HG02623 (cell line): Measurements from ENCODE around the gene IL15.
"Not testable (repeated sequence)": the region's sequence is repeated elsewhere in the genome, so short reads cannot be mapped to it uniquely, and the experiment has no call there.

Experiments used
- ATAC-seq: cut with Tn5 transposase; IDR thresholded peaks from one replicate; pipeline ENCODE4 v1.9.1; 2021; ENCODE audit warnings: moderate library complexity; ENCODE audit not compliant: unreplicated experiment

IL15 gene

DNA sequence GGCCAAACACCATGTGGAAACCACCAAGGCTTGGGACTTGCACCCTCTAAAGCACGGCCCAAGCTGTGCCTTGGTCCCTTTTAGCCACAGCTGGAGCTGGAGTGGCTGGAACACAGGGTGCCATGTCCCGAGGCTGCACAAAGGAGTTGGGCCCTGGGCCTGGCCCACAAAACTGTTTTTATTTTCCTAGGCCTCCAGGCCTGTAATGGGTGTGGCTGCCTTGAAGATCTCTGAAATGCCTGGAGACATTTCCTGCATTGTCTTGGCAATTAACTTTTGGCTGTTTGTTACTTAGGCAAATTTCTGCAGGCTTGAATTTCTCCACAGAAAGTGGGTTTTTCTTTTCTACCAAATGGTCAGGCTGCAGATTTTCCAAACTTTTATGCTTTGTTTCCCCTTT, 55.7 kb downstream of the IL15 start:
- no peak for ATAC-seq

DNA sequence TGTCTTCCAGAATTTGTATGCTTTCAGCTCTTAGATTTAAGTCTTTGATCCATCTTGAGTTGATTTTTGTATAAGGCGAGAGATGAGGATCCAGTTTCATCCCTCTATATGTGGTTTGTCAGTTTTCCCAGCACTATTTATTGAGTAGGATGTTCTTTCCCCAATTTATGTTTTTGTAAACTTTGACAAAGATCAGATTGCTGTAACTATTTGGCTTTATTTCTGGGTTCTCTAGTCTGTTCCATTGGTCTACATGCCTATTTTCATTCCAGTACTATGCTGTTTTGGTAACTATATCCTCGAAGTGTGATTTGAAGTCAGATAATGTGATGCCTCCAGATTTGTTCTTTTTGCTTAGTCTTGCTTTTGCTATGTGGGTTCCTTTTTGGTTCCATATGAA, 60.7 kb downstream of the IL15 start:
- ATAC-seq = no peak

DNA sequence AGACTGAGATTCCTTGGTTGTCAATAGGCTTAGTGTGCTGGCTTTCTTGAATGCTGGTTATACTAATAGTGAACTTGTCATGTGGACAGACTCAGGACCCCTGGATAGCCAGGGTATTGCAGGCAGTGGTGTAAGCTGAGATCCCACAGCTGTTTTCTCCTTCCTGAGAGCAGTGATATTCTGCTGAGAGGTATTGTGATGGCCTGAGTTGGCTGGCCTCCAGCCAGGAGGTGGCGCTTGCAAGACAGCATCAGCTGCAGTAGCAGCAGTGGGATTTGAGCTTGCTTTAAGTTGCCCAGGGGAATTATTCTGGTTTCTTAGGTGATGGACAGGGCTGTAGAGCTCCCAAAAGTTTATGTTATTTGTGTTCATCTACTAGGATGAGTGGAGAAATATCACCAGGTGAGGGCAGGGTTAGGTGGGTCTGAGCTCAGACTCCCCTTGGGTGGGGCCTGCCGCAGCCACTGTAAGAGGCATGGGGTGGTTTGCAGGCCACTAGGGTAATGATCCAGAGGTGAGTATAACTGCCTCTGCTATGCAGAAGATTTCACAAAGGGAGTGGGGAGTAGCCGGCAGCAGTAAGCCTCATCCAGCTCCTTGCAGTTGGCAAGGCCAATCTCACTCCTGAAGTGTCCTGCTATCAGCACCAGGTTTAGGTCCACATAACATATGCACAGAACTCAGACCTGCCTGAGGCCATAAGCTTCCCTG, 66.2 kb downstream of the IL15 start:
- no peak for ATAC-seq

DNA sequence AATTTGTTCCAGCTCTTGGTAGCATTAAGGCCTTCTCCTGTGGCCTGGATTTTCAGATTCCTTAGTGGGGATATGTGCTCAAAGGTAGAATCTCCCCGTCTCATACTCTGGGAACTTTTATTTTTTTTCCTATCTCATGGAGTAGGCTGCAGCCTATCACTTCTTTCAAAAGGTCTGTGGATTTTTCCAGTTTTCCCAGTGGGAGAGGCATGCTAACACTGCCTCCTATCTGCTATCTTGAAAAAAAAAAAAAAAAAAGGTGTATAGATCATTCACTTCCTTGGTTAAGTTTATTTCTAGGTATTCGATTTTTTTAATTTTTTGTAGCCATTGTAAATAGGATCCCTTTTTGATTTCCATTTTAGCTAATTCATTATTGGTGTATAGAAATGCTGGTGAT, 67.1 kb downstream of the IL15 start:
- ATAC-seq = no peak

DNA sequence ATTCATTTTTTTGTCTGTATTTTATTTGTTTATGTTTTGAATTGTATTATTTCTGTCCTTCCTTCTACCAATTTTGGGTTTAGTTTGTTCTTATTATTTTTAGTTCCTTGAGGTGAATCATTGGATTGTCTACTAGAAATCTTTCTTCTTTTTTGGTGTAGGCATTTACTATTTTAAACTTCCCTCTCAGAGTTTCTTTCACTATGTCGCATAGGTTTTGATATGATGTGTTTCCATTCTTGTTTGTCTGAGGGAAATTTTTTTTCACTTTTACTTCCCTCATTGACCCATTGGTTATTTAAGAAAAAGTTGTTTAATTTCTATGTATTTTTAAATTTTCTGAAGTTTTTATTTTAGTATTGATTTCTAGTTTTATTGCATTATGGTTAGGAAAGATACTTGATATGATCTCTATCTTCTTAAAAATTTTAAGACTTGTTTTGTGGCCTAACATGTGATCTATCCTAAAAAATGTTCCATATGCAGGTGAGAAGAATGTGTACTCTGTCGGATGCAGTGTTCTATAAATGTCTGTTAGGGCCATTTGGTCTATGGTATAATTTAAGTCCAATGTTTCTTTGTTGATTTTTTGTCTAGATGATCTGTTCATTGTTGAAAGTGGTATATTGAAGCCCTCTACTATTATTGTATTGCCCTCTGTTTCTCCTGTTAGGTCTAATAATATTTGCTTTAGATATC, 68.8 kb downstream of the IL15 start:
- peak; percentile 57 for ATAC-seq

DNA sequence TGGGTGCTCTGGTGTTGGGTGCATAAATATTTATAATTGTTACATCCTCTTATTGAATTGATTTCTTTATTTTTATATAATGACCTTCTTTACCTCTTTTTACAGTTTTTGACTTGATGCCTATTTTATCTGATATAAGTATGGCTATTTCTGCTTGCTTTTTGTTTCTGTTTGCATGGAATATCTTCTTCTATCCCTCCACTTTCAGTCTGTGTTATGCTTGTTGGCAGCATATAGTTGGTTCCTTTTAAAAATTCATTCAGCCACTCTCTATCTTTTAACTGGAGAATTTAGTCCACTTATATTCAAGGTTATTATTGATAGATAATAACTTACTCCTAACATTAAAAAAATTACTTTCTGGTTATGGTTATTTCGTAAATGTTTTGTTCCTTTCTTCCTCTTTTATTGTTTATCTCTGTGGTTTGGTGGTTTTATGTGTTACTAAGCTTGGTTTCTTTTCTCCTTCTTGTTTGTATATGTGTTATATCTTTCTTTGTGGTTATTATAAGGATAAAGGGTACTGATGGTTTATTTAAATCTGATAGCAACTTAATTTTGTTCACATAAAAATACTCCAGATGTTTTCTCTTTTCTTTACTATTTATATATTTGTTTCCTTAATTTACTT, 69.5 kb downstream of the IL15 start:
- peak; percentile 51 for ATAC-seq

DNA sequence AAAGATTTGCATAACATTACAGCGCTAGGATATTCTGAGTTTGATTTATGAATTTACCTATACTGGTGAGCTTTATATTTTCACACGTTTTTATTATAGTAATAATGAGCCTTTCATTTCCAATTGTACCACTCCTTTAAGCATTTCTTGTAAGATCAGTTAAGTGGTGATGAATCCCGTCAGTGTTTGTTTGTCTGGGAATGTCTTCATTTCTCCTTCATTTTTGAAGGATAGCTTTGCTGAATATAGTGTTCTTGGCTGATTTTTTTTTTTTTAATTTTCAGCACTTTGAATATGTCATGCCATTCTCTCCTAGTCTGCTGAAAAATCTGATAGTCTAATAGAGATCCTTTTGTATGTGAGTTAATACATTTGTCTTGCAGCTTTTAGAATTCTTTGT, 70.1 kb downstream of the IL15 start:
- no peak for ATAC-seq

DNA sequence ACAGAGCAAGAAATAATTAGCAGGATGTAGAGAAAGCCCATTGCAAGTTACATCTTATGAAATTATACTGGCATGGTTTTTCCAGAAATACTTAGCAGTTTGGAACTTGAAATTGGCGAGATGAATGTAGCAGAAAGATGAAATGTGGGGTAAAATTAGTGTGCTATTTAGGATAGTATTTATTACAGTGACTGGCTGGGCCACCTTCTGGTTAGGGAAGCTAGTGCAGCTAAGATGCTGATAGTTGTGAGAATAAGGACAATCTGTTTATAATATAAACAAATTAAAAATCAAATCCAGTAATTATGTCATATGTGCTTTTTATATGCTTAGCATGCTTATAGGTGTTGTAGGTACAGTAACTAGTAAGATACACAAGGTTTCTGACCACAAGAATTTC, 74.8 kb downstream of the IL15 start:
- ATAC-seq = no peak

DNA sequence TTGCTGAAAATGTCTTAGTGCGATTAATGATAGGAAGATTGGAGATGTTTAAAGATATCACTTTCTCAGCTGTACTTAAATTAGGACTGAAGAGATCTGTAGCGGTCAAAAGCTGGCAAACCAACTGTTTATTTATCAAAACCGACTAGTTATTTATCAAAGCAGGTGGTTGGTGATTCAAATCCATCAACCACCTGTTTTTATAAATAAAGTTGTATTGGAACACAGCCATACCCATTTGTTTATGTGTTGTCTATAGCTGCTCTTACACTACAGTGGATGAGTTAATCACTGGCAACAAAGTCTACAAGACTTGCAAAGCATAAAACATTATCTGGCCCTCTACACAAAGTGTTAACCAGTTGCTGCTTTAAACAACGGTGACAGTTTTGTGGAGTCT, 76.8 kb downstream of the IL15 start:
- no peak for ATAC-seq

DNA sequence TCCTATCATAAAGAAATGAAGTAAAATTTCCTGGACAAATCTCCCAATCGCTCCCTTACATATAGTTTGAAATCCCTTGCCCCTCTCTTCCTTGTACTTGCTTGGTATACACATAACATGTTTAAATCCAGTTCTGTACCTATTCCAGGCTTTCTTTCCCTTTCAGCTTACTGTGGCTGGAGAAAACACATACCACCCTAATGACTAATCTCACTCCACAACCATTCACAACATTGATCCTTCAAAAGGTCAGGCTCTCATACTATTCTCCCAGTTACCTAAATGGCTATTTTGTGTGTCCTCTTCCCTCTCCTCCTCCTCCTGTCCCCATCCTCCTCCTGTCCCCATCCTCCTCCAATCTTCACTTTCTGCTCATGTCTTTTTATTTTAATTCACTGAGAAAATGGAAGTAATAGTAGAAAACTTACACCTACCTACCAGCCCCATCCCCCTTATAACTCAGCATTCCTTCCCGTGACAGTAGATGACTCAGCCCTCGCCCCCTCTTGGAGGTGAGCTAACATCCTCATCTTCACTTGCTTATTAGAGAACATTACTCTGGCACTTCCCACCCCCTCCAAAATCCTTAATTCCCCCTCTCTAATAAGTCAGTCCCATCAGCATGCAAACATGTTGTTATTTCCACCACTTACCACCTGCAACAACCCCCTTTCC, 77.5 kb downstream of the IL15 start:
- ATAC-seq = no peak

DNA sequence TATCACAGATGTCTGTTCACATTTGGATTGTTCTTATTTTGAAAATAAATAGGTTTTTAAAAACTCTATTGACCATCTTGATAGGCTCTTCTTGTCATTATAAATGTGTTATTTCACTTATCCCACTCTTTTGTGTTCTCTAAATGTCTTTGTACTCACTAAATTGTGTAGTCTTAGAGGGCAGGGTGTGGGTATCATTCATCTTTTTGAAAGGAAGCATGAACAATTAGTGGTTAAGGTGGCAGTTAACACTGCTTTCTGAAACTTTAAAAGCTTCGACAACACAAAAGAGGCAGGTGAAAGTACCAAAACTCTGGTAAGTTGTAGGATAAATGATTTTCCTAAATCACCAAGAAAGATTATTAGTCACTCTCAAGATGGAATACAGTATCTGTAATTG, 83.2 kb downstream of the IL15 start:
- ATAC-seq = no peak

DNA sequence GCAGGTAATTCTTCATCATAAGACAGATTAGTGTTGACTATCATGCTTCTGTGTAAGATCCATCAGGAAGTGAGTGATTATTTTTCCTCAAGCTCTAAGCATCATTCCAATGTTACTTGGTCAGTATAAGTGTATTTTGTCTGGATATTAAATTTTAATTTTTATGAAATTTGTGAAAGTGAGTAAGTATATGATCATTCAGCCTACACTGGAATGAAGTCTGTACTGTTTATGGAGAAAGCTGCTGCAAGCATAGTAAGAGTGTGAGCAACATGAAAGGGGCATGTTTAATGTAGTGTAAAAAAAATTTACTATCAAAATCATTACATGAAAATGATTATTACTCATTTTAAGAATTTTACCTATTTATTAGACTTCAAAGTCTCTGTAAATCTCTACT, 84.8 kb downstream of the IL15 start:
- no peak for ATAC-seq

DNA sequence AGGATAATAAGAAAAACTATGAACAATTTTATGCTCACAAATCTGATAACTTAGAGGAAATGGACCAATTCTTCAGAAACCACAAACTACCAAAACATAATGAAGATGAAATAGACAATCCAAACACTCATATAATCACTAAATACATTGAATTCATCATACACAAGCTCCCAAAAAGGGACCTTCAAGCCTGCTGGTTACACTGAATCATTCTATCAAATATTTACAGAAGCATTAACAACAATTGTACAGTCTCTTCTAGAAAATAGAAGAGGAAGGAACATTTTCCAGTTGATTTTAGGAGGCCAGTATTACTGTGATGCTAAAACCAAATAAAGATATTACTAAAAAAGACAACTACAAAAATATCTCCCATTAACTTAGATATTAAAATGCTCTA, 88.3 kb downstream of the IL15 start:
- no peak for ATAC-seq

DNA sequence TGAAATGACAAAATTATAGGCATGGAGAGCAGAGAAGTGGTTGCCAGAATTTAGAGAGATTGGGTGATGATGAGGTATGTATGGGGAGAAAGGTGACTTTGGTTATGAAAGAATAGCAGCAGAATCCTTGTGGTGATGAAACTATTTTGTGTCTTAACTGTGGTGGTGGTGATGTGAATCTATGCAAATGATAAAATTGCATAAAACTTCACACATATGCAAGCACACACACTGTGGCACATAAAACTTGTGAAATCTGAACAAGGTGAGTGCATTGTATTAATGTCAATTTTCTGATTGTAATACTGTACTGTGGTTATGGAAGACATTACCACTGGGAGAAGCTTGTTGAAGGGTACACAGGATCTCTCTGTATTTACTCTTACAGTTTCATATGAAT, 91.0 kb downstream of the IL15 start:
- no peak for ATAC-seq

DNA sequence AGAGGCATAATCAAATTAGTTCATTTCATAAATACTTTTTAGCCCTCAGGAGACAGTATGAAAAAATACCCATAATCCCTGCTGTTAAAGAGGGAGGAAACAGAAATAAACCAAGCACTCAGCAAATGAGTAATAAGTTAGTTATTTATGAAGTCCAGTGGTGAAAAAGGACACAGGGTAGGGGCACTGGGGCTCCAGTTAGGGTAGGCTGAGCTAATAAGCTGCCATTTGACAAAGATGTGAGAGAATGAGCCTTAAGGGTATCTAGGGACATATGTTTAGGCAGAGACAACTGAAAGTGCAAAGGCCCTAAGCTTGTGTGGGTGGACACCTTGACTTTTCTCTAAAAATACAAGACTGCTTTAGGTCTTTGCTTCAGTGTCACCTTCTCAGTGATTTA, 94.4 kb downstream of the IL15 start:
- ATAC-seq = peak; percentile 69

DNA sequence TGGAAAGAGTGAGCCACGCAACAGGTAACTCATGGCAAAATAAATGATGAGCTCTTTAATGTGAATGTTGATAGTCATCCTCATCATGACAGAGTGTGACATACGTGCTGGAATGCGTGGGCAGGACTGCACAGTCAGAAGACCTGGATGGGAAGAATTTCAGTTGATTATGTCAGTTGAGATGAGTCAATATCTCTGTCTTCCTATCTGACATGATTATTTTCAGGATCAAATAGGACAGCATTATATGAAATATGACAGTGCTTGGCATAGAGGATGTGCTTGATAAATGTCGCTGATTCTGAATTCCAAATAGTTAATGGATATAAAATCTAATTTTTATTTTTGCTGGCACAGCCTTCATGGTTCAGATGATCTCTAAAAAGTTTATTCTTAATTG, 95.1 kb downstream of the IL15 start:
- no peak for ATAC-seq

DNA sequence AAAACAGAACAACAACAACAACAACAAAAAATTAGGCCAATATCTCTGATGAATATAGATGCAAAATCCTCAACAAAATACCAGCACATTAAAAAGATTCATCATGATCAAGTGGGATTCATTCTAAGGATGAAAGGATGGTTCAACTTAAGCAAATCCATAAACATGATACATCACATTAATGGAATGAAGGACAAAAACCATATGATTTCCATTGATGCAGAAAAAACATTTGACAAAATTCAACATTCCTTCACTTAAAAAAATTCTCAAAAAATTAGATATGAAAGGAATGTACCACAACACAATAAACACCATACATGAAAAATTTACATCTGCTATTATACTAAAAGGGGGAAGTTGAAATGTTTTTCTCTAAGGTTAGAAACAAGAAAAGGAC, 103.3 kb downstream of the IL15 start:
- no peak for ATAC-seq

DNA sequence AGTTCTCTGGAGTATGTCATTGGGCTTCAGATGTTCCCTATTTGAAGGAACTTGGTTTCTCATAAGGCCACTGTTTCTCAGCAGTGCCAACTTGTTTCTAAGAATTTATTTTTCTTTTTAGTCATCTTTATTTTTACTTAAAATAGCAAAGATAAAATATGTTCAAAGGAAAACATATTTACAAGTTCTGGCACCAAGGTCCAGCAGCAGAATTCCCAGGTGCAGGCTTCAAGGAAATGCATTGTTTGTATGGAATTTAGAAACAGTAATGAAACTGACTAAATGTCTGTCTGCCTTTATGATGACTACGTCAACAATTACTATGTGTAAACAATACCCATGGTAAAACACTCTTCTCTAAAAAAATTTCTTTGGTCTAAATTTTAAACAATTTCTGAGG, 109.6 kb downstream of the IL15 start:
- ATAC-seq = no peak

DNA sequence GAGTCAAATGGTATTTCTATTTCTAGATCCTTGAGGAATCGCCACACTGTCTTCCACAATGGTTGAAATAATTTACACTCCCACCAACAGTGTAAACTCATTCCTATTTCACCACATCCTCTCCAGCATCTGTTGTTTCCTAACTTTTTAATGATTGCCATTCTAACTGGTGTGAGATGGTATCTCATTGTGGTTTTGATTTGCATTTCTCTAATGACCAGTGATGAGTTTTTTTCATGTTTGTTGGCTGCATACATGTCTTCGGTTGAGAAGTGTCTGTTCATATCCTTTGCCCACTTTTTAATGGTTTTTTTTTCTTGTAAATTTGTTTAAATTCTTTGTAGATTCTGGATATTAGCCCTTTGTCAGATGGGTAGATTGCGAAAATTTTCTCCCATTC, 115.4 kb downstream of the IL15 start:
- not testable (repeated sequence) for ATAC-seq

DNA sequence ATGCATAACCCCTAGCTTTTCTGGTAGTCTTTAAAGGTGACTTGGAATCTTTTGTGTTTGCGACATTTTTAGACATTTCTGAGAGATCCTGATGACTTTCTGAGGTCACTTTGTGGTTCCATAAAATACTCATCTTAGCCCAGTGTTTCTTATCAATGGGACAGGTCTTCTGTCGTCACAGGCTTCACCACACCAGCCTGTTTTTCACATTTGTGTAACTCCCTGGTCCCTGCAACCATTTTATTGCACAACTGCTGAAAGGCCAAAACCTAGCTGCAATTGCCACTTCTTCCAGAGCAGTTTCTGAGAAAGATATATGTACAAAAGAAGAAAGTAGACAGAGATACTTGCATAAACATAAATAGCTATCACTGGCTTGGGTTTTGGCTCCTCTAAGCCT, 120.9 kb downstream of the IL15 start:
- no peak for ATAC-seq

DNA sequence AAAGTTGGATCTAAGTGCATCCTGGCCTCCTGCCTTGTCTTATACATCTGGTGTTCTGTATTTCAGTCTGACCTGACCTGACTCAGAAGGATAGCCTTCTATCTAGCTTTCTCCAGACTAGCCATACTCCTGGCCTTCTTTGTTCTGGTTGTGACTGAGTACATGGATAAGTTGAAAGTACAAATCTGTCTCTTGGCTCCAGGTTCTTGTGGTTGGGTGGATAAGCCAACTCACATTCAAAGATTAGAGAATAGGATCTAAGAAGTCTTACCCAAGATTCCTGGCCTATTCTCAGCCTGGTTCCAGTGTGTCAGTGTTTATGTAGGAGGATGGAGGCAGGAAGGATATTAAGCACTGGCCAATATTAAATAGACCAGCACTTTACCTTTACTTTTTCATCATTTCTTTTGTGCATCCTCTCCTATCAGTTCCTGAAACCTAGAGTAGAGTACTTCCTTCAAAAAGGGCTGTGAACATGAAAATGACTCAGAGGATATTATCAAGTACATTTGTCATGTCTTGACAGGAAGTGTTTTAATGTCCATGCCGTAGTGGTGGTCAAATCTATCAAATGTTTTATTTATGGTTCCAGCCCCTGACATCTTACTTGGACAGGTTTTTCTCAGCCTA, 123.5 kb downstream of the IL15 start:
- ATAC-seq = no peak
